ENCODE results near the gene CREB3L2.

GRCh38 chr7:137986252-137987017 lies 15.5 kb downstream of the CREB3L2 start:
- TF ChIP-seq FOXM1 (IDR thresholded peaks at IDR 0.05; ENCODE audit: low read depth) (no peak), EP300 (IDR thresholded peaks at IDR 0.05; ENCODE audit: borderline replicate concordance in 1 of 2, low read depth in 1 of 2, low read length in 1 of 2) (no peak), CTCF (IDR thresholded peaks at IDR 0.05) (no peak), NFIC (IDR thresholded peaks at IDR 0.05; ENCODE audit: borderline replicate concordance) (no peak), JUND (IDR thresholded peaks at IDR 0.05) (no peak), MXI1 (IDR thresholded peaks at IDR 0.05; ENCODE audit: low read depth, low read length) (no peak), GABPA (IDR thresholded peaks at IDR 0.05; ENCODE audit: low read depth) (no peak), USF1 (IDR thresholded peaks at IDR 0.05; ENCODE audit: borderline replicate concordance, low read depth) (no peak), EZH2phosphoT487 (IDR thresholded peaks at IDR 0.05; ENCODE audit: borderline replicate concordance, low read depth) (no peak)

Data from SK-N-SH (cell line).